GM12878 (cell line): ENCODE results near the gene CTIF. TPM values are rescaled to one million over a fixed set of nuclear protein-coding genes. Genes with fewer than 3 reads are reported as not detected.

Source experiments
- ATAC-seq: fragments of 200-7000 bp; cut with Tn5 transposase; 3 replicates; pipeline ENCODE4 v1.9.1; 2020; ENCODE audit warnings: mild to moderate bottlenecking, moderate library complexity
- BruUV-seq: library from RNA; stranded (reverse); fragments of 400-500 nt; replicated peaks from 2 replicates; lab custom pipeline; 2021; lab: Mats Ljungman, UMichigan
- CTCF ChIA-PET: fragments of 300-600 bp; sonication (Branson Sonifier 250); formaldehyde crosslinking; extraction: SDS; loops from one replicate; lab custom pipeline; 2021; ENCODE audit warnings: inconsistent platforms; lab: Yijun Ruan, JAX
- POLR2A ChIA-PET: fragments of 350-600 bp; formaldehyde crosslinking; extraction: SDS; loops from one replicate; lab custom pipeline; 2021; ENCODE audit warnings: inconsistent platforms; lab: Charles Lee
- RAD21 ChIA-PET: fragments of 300-600 bp; sonication (Branson Sonifier 250); formaldehyde crosslinking; loops from one replicate; lab custom pipeline; 2023; ENCODE audit warnings: antibody characterized with exemption; ENCODE audit not compliant: unreplicated experiment; lab: Charles Lee
- SMC1A ChIA-PET: fragments of 300-600 bp; sonication (Branson Sonifier 250); formaldehyde crosslinking; loops from one replicate; lab custom pipeline; 2023; ENCODE audit not compliant: unreplicated experiment, uncharacterized antibody; lab: Charles Lee
- DNase-seq: peaks from one replicate; pipeline ENCODE4 v3.0.0-alpha.2; 2011; ENCODE audit warnings: low read depth, low spot score
- FAIRE-seq: peaks from 3 replicates; lab custom pipeline; 2011; peaks lifted over from hg19 to GRCh38; lab: Jason Lieb, UNC
- H2AFZ ChIP-seq: 2 replicates; pipeline ENCODE4 v1.6.0; 2011; ENCODE audit warnings: low read depth, low read length, control low read depth; ENCODE audit not compliant: control insufficient read depth
- H3K27ac ChIP-seq: 2 replicates; pipeline ENCODE4 v1.5.1; 2011; ENCODE audit warnings: control low read depth; ENCODE audit not compliant: control insufficient read depth, insufficient read depth
- H3K27me3 ChIP-seq, 2 experiments: replicated peaks in 1 of 2; 2 replicates each; pipeline versions ENCODE4 v1.6.0 to v1.6.1; 2011; ENCODE audit warnings: low read length in 1 of 2; ENCODE audit not compliant: control insufficient read depth in 2 of 2, insufficient read depth in 2 of 2
- H3K36me3 ChIP-seq, 2 experiments: 2 replicates each; pipeline ENCODE4 v1.5.1; 2011; ENCODE audit warnings: low read length in 1 of 2; ENCODE audit not compliant: control insufficient read depth in 2 of 2, insufficient read depth in 2 of 2
- H3K4me1 ChIP-seq: 2 replicates; pipeline ENCODE4 v1.6.1; 2011; ENCODE audit warnings: mild to moderate bottlenecking, low read length, moderate library complexity, mixed read lengths; ENCODE audit not compliant: control insufficient read depth, insufficient read depth
- H3K4me2 ChIP-seq: 2 replicates; pipeline ENCODE4 v1.6.0; 2011; ENCODE audit warnings: control low read depth; ENCODE audit not compliant: control insufficient read depth, insufficient read depth
- H3K4me3 ChIP-seq: fragments of 200-600 bp; sonication (generic); 2 replicates; pipeline ENCODE4 v1.5.1; 2016
- H3K79me2 ChIP-seq: 2 replicates; pipeline ENCODE4 v1.6.0; 2011; ENCODE audit warnings: low read length; ENCODE audit not compliant: control insufficient read depth, insufficient read depth
- H3K9ac ChIP-seq: 2 replicates; pipeline ENCODE4 v1.8.0; 2011; ENCODE audit warnings: low read length, control low read depth, mixed read lengths; ENCODE audit not compliant: control insufficient read depth, insufficient read depth
- H3K9me3 ChIP-seq: replicated peaks from 3 replicates; pipeline ENCODE4 v1.5.1; 2011; ENCODE audit warnings: mild to moderate bottlenecking, low read length; ENCODE audit not compliant: control insufficient read depth, insufficient read depth
- H4K20me1 ChIP-seq: 2 replicates; pipeline ENCODE4 v1.6.0; 2011; ENCODE audit not compliant: control insufficient read depth, insufficient read depth
- BCL3 ChIP-seq: IDR thresholded peaks from 2 replicates; pipeline ENCODE4 v1.6.1; 2011; ENCODE audit warnings: borderline replicate concordance, low read depth, mild to moderate bottlenecking, moderate library complexity, low read length; ENCODE audit not compliant: insufficient read depth, poor library complexity, severe bottlenecking
- BCLAF1 ChIP-seq: fragments of 450-650 bp; IDR thresholded peaks from 2 replicates; pipeline ENCODE4 v1.6.1; 2017; ENCODE audit warnings: antibody characterized with exemption, mild to moderate bottlenecking, moderate library complexity
- CEBPZ ChIP-seq: fragments of 150-350 bp; IDR thresholded peaks from 2 replicates; pipeline ENCODE4 v1.6.1; 2016; ENCODE audit warnings: low read depth, low read length
- EZH2 ChIP-seq: IDR thresholded peaks from 2 replicates; pipeline ENCODE4 v1.6.1; 2012; ENCODE audit warnings: low read depth, mild to moderate bottlenecking, control low read depth, inconsistent platforms, low read length, borderline replicate concordance; ENCODE audit not compliant: control insufficient read depth
- IRF5 ChIP-seq: fragments of 450-650 bp; IDR thresholded peaks from 2 replicates; pipeline ENCODE4 v1.6.1; 2017; ENCODE audit warnings: borderline replicate concordance
- JUNB ChIP-seq: IDR thresholded peaks from 2 replicates; pipeline ENCODE4 v1.6.1; 2016; ENCODE audit warnings: antibody characterized with exemption, mild to moderate bottlenecking
- NR2C1 ChIP-seq: fragments of 450-650 bp; IDR thresholded peaks from 2 replicates; pipeline ENCODE4 v1.6.1; 2017; ENCODE audit warnings: antibody characterized with exemption, mild to moderate bottlenecking, moderate library complexity
- SREBF1 ChIP-seq: IDR thresholded peaks from 2 replicates; pipeline ENCODE4 v1.6.1; 2012; ENCODE audit warnings: mild to moderate bottlenecking, low read length
- YY1 ChIP-seq: IDR thresholded peaks from 2 replicates; pipeline ENCODE4 v1.6.1; 2011; ENCODE audit warnings: low read depth, mild to moderate bottlenecking, low read length
- ZNF384 ChIP-seq: IDR thresholded peaks from 2 replicates; pipeline ENCODE4 v1.6.1; 2012; ENCODE audit warnings: low read depth, mild to moderate bottlenecking, low read length, improper control_type of control experiment, borderline replicate concordance
- WGBS: methylation state at CpG from one replicate; pipeline ENCODE4 v1.1.6; 2016; ENCODE audit warnings: low lambda C conversion rate; ENCODE audit not compliant: insufficient replicate concordance, insufficient coverage; ENCODE audit errors: missing lambda C conversion rate; 5-methylcytosine and 5-hydroxymethylcytosine counted together
- in situ Hi-C: fragments of 300-500 bp; cut with MboI; formaldehyde crosslinking; loops from 9 replicates; pipeline ENCODE4 v1.14.3; 2018; ENCODE audit warnings: mixed read lengths
- intact Hi-C: fragments of 100-400 bp; cut with micrococcal nuclease; formaldehyde crosslinking; loops from one replicate; pipeline ENCODE4 v1.14.2; 2022; ENCODE audit not compliant: unreplicated experiment
- polyA plus RNA-seq, 11 experiments: library from polyadenylated mRNA; depleted of rRNA in 4 of 11; unstranded in 6 of 11; stranded (reverse) in 5 of 11; fragments of >200 nt; fragmentation: Nextera tagmentation in 4 of 11; fragmentation: Illumina TruSeq in 1 of 11; extraction: Ambion mirVana in 4 of 11; extraction: Trizol in 1 of 11; gene quantifications; 1 replicate in 1 of 11; 2 replicates in 10 of 11; pipeline versions ENCODE4 v1.2.1 to v1.2.3, GENCODE V29; 2011 to 2016; ENCODE audit warnings: inconsistent platforms in 2 of 11, missing spikeins in 2 of 11, low read depth in 1 of 11
- total RNA-seq, 4 experiments: library from RNA; depleted of rRNA in 3 of 4; stranded (reverse); fragments of >200 nt in 3 of 4; fragmentation: Illumina TruSeq in 1 of 4; extraction: Trizol in 1 of 4; gene quantifications; 2 replicates each; pipeline versions ENCODE4 v1.2.1 to v1.2.3, GENCODE V29; 2013 to 2021
- TF ChIP-seq, protein P1 (sequence below): fragments of 450-650 bp; IDR thresholded peaks from 2 replicates; pipeline ENCODE4 v1.6.1; 2017; ENCODE audit warnings: mild to moderate bottlenecking, low read depth, inconsistent platforms; ENCODE audit not compliant: poor library complexity, severe bottlenecking

The CTIF gene
- total and polyA plus RNA-seq, 10 of the 15 experiments (the other 5 are each of a cell fraction or from before 2014, with no cell fraction given), result 0.06 to 11.6 (median 2.5) TPM

- Histone ChIP-seq H3K79me2 (no peaks in the 10 kb centered on the region), H3K27me3 (no peaks in the 10 kb centered on the region), H2AFZ (no peak overlapping the region), H3K36me3 (no peaks in the 10 kb centered on the region), H3K27ac (no peak overlapping the region), H3K9ac (no peak overlapping the region), H3K4me1 (no peaks in the 10 kb centered on the region), H3K9me3 (no peaks in the 10 kb centered on the region), H4K20me1 (no peaks in the 10 kb centered on the region), H3K4me2 (no peak overlapping the region), H3K4me3 (no peak overlapping the region)
- in situ Hi-C loops, result no loop called here
- no peak for DNase-seq
- SMC1A ChIA-PET, result no interaction called here
- no peak for FAIRE-seq
- intact Hi-C loops, result no loop called here
- RAD21 ChIA-PET, result no interaction called here
- WGBS, result 74% methylated on average over 31 of the region's 31 CpGs
- BruUV-seq, result no TSS peak
- CTCF ChIA-PET, result no interaction called here
- POLR2A ChIA-PET, result no interaction called here
- ATAC-seq, result no peak
- no peak for TF ChIP-seq NR2C1
- TF ChIP-seq SREBF1, result no peak
- no peak for TF ChIP-seq BCL3
- TF ChIP-seq BCLAF1, result no peak
- no peak for TF ChIP-seq IRF5
- no peak for TF ChIP-seq ZNF384
- no peak for TF ChIP-seq YY1
- TF ChIP-seq, protein P1, sequence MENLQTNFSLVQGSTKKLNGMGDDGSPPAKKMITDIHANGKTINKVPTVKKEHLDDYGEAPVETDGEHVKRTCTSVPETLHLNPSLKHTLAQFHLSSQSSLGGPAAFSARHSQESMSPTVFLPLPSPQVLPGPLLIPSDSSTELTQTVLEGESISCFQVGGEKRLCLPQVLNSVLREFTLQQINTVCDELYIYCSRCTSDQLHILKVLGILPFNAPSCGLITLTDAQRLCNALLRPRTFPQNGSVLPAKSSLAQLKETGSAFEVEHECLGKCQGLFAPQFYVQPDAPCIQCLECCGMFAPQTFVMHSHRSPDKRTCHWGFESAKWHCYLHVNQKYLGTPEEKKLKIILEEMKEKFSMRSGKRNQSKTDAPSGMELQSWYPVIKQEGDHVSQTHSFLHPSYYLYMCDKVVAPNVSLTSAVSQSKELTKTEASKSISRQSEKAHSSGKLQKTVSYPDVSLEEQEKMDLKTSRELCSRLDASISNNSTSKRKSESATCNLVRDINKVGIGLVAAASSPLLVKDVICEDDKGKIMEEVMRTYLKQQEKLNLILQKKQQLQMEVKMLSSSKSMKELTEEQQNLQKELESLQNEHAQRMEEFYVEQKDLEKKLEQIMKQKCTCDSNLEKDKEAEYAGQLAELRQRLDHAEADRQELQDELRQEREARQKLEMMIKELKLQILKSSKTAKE, result no peak
- no peak for TF ChIP-seq EZH2
- TF ChIP-seq JUNB, result no peak
- no peak for TF ChIP-seq CEBPZ
These were observed 77.0 kb downstream of the CTIF start for GRCh38 chr18:48615566-48616401.
